ENCODE results near the gene ZFYVE28.

DNA sequence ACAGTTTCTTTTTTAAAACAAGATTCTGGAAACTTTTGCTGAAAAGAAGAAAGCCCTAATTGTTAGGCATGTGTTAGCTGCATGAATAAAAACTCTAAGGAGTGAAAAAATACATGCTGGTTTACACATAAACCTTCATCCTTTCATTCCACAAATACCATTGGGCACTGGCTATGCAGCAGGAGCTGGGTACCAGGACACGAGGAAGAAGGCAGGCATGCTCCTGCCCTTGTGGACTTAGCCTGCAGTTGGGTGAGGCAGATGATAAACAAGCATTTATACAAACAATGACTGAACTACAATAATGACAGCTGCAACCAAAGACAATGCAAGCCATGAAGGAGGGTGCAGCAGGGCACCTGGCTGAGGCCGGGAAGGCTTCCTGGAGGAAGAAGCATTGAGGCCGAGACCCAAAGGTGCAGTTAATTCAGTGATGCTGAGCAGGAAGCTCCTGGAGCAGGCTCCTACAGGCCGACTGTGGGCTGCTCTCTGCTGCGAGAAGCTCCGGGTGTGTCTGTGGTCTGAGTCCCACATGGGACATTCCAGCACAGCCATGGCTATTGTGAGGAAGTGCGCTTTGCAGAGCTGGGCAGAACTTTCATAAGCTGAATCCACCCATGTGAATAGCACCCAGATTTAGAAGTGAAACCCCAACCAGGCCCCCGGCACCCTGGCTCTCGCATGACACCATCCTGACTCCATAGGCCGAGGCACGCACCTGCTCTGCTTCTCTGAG is 112.5 kb downstream of the ZFYVE28 start:
- TF ChIP-seq CEBPB (IDR thresholded peaks at IDR 0.05; ENCODE audit: low read depth, low read length): no peak
- no peak for TF ChIP-seq SUZ12 (IDR thresholded peaks at IDR 0.05; ENCODE audit: low read length)
- no peak for TF ChIP-seq EGR1 (IDR thresholded peaks at IDR 0.05; ENCODE audit: borderline replicate concordance, low read depth, low read length)
- TF ChIP-seq EP300 (IDR thresholded peaks at IDR 0.05; ENCODE audit: borderline replicate concordance in 1 of 2, low read depth in 2 of 2, low read length in 2 of 2): no peak
- TF ChIP-seq, protein P1, sequence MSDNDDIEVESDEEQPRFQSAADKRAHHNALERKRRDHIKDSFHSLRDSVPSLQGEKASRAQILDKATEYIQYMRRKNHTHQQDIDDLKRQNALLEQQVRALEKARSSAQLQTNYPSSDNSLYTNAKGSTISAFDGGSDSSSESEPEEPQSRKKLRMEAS (IDR thresholded peaks at IDR 0.05): no peak
- TF ChIP-seq, protein P2, sequence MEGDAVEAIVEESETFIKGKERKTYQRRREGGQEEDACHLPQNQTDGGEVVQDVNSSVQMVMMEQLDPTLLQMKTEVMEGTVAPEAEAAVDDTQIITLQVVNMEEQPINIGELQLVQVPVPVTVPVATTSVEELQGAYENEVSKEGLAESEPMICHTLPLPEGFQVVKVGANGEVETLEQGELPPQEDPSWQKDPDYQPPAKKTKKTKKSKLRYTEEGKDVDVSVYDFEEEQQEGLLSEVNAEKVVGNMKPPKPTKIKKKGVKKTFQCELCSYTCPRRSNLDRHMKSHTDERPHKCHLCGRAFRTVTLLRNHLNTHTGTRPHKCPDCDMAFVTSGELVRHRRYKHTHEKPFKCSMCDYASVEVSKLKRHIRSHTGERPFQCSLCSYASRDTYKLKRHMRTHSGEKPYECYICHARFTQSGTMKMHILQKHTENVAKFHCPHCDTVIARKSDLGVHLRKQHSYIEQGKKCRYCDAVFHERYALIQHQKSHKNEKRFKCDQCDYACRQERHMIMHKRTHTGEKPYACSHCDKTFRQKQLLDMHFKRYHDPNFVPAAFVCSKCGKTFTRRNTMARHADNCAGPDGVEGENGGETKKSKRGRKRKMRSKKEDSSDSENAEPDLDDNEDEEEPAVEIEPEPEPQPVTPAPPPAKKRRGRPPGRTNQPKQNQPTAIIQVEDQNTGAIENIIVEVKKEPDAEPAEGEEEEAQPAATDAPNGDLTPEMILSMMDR (IDR thresholded peaks at IDR 0.05; ENCODE audit: control extremely low read depth in 1 of 3, insufficient read depth in 1 of 3, low read depth in 1 of 3, low read length in 3 of 3): no peak
- no peak for TF ChIP-seq RFX5 (IDR thresholded peaks at IDR 0.05; ENCODE audit: borderline replicate concordance, low read depth, low read length)
- no peak for TF ChIP-seq EZH2 (IDR thresholded peaks at IDR 0.05; ENCODE audit: low read depth, low read length, severe bottlenecking)
- no peak for TF ChIP-seq POLR2AphosphoS5 (IDR thresholded peaks at IDR 0.05; ENCODE audit: low read depth, low read length)
- TF ChIP-seq MAFK (IDR thresholded peaks at IDR 0.05; ENCODE audit: low read depth, low read length): no peak
- no peak for TF ChIP-seq TCF12 (IDR thresholded peaks at IDR 0.05; ENCODE audit: low read depth, low read length)

All from H1 (cell line).